Measurements from ENCODE around the gene KARS1.
"Not testable (repeated sequence)": the region's sequence is repeated elsewhere in the genome, so short reads cannot be mapped to it uniquely, and the experiment has no call there.

Gene KARS1

GRCh38 chr16:75624921-75625334 is 22.5 kb downstream of the KARS1 start:
- DNase-seq (ENCODE audit: low spot score) = no peak

- DNase-seq (ENCODE audit: low spot score) = peak; percentile 93
Observed at GRCh38 chr16:75622761-75623605, 24.5 kb downstream of the KARS1 start, which contains the start of gene ADAT1. ADAT1 (minus strand) TSS chr16:75623281; CDS start chr16:75620799, 2,482 bp downstream.

- peak; percentile 38 for DNase-seq (ENCODE audit: low spot score)
Observed at GRCh38 chr16:75621170-75621477, 26.3 kb downstream of the KARS1 start.

GRCh38 chr16:75620326-75621169 is 26.9 kb downstream of the KARS1 start:
- no peak for DNase-seq (ENCODE audit: low spot score)

- DNase-seq (ENCODE audit: low spot score) = no peak
Observed at GRCh38 chr16:75618780-75619179, 28.7 kb downstream of the KARS1 start.

- DNase-seq (ENCODE audit: low spot score) = no peak
Observed at GRCh38 chr16:75617121-75617520, 30.3 kb downstream of the KARS1 start.

- DNase-seq (ENCODE audit: low spot score) = no peak
Observed at GRCh38 chr16:75616521-75617010, 30.9 kb downstream of the KARS1 start.

GRCh38 chr16:75615619-75616018 is 31.8 kb downstream of the KARS1 start:
- DNase-seq (ENCODE audit: low spot score) = no peak

GRCh38 chr16:75614066-75614897 is 33.2 kb downstream of the KARS1 start:
- DNase-seq (ENCODE audit: low spot score) = peak; percentile 32

- DNase-seq (ENCODE audit: low spot score) = no peak
Observed at GRCh38 chr16:75606507-75606906, 41.0 kb downstream of the KARS1 start.

- DNase-seq (ENCODE audit: low spot score) = no peak
Observed at GRCh38 chr16:75603241-75603640, 44.2 kb downstream of the KARS1 start.

- no peak for DNase-seq (ENCODE audit: low spot score)
Observed at GRCh38 chr16:75599452-75600277, 47.8 kb downstream of the KARS1 start.

GRCh38 chr16:75593825-75594820 is 53.3 kb downstream of the KARS1 start:
- no peak for DNase-seq (ENCODE audit: low spot score)

- no peak for DNase-seq (ENCODE audit: low spot score)
Observed at GRCh38 chr16:75593308-75593707, 54.2 kb downstream of the KARS1 start.

GRCh38 chr16:75591927-75592326 is 55.5 kb downstream of the KARS1 start:
- not testable (repeated sequence) for DNase-seq (ENCODE audit: low spot score)

GRCh38 chr16:75590920-75591843 is 56.3 kb downstream of the KARS1 start:
- DNase-seq (ENCODE audit: low spot score) = no peak

GRCh38 chr16:75589306-75589705 is 58.2 kb downstream of the KARS1 start:
- DNase-seq (ENCODE audit: low spot score) = no peak

- no peak for DNase-seq (ENCODE audit: low spot score)
Observed at GRCh38 chr16:75588716-75589115, 58.7 kb downstream of the KARS1 start.

- DNase-seq (ENCODE audit: low spot score) = no peak
Observed at GRCh38 chr16:75584108-75584507, 63.4 kb downstream of the KARS1 start.
